Adrenal gland (tissue), 12 donors: ENCODE measurements around the gene MAP4. TPM values are rescaled to one million over a fixed set of nuclear protein-coding genes. Genes with fewer than 3 reads are reported as not detected.

Experiments
- DNase-seq, 7 donors: peaks; one replicate each; pipeline ENCODE4 v3.0.0-alpha.2; 2019 to 2020
- H3K27ac ChIP-seq, 5 donors: fragments of 200-600 bp; sonication (generic) in 4 of 5; 1 replicate in 3 of 5; 2 replicates in 2 of 5; pipeline versions ENCODE4 v1.5.1 to v1.8.0; 2016 to 2020; ENCODE audit warnings: mild to moderate bottlenecking in 1 of 5
- H3K27me3 ChIP-seq: fragments of 200-600 bp; 2 replicates; pipeline ENCODE4 v1.8.0; 2021
- H3K36me3 ChIP-seq, 2 donors: fragments of 200-600 bp; replicated peaks in 1 of 2; 1 replicate in 1 of 2; 2 replicates in 1 of 2; pipeline versions ENCODE4 v1.5.1 to v1.8.0; 2018 to 2022
- H3K4me1 ChIP-seq, 2 donors: fragments of 200-600 bp; replicated peaks in 1 of 2; 1 replicate in 1 of 2; 2 replicates in 1 of 2; pipeline versions ENCODE4 v1.5.1 to v1.8.0; 2018 to 2021
- H3K4me3 ChIP-seq, 4 donors: fragments of 200-600 bp; sonication (generic) in 3 of 4; one replicate each; pipeline ENCODE4 v1.5.1; 2016 to 2018
- H3K9me3 ChIP-seq, 3 donors: fragments of 200-600 bp; sonication (generic) in 1 of 3; replicated peaks in 1 of 3; 1 replicate in 2 of 3; 2 replicates in 1 of 3; pipeline versions ENCODE4 v1.5.1 to v1.8.0; 2016 to 2021
- CTCF ChIP-seq, 6 experiments: fragments of 450-650 bp in 4 of 6; fragments of 200-600 bp in 2 of 6; sonication (generic) in 1 of 6; IDR thresholded peaks; 1 replicate in 5 of 6; 2 replicates in 1 of 6; pipeline versions ENCODE4 v1.5.1 to v1.8.0; 2016 to 2021; ENCODE audit warnings: antibody characterized with exemption in 6 of 6, mild to moderate bottlenecking in 2 of 6, moderate library complexity in 1 of 6
- POLR2A ChIP-seq, 2 donors: fragments of 450-650 bp; IDR thresholded peaks; one replicate each; pipeline ENCODE4 v1.6.1; 2017; ENCODE audit warnings: antibody characterized with exemption in 2 of 2, mild to moderate bottlenecking in 2 of 2, moderate library complexity in 1 of 2
- WGBS, 4 donors: extraction: QIAGEN DNeasy Blood & Tissue Kit in 2 of 4; methylation state at CpG; one replicate each; pipeline versions ENCODE4 v1.1.5 to v1.1.7; 2013 to 2017; 5-methylcytosine and 5-hydroxymethylcytosine counted together
- intact Hi-C, 2 donors: fragments of 100-400 bp; cut with DNase I; formaldehyde crosslinking; loops; one replicate each; pipeline versions ENCODE4 v1.14.1 to v1.15.0; 2022 to 2023
- polyA plus RNA-seq, 3 donors: library from polyadenylated mRNA; stranded (reverse); fragments of 200-250 nt in 2 of 3; fragments of 350-450 nt in 1 of 3; fragmentation: Illumina TruSeq in 1 of 3; extraction: RNeasy Lipid Tissue Mini Kit (QIAGEN cat#74804) in 1 of 3; gene quantifications; one replicate each; pipeline ENCODE4 v1.2.3, GENCODE V29; 2013 to 2014
- total RNA-seq, 9 donors: library from RNA; depleted of rRNA in 4 of 9; stranded (reverse); fragments of >200 nt in 4 of 9; fragments of 120-200 nt in 1 of 9; fragmentation: NEBNext Ultra II Directional in 1 of 9; extraction: Animal tissue kit (Norgen Biotek cat#: 25700) in 1 of 9; gene quantifications; one replicate each; pipeline versions ENCODE4 v1.1.0 to v1.2.4, GENCODE V29; 2013 to 2023
- donor health status: healthy with polysubstance abuse.
- donor health status: Bipolar disorder and iron deficiency.
- donor health status: DM: yes; HTN: yes; CAD: no.
- donor health status: DM: no; HTN: no; CAD: no.
- donor health status: DM: no; HTN: no; CAD: no.
- donor health status: DM: yes; HTN: yes; CAD: no.

Gene MAP4
- total and polyA plus RNA-seq, 12 donors = 34.3 to 152 (median 75.7) TPM

- Histone ChIP-seq H3K4me1 (no peaks in the 10 kb centered on the region), H3K27me3 (no peaks in the 10 kb centered on the region), H3K4me3 (no peak overlapping the region), H3K27ac (no peak overlapping the region), H3K36me3 (peaks cover 0 to 70% of the 10 kb centered on the region in 2 donors), H3K9me3 (no peaks in the 10 kb centered on the region)
- DNase-seq = no peak
- TF ChIP-seq POLR2A (IDR thresholded peaks at IDR 0.05) (no peak), CTCF (IDR thresholded peaks at IDR 0.05) (no peak)
- intact Hi-C loops = no loop called here
- 94 to 100% (median 99%) methylated on average over 2 of the region's 2 CpGs for WGBS, 4 donors
Measured at GRCh38 chr3:47871389-47871788, 144.8 kb downstream of the MAP4 start.

- no peaks in the 10 kb centered on the region for H3K9me3 ChIP-seq
- H3K36me3 ChIP-seq = peaks cover 0 to 74% of the 10 kb centered on the region in 2 donors
- no peaks in the 10 kb centered on the region for H3K4me1 ChIP-seq
- no peak overlapping the region for H3K27ac ChIP-seq
- TF ChIP-seq CTCF (IDR thresholded peaks at IDR 0.05) (no peak), POLR2A (IDR thresholded peaks at IDR 0.05) (no peak)
- H3K27me3 ChIP-seq = no peaks in the 10 kb centered on the region
- H3K4me3 ChIP-seq = no peak overlapping the region
- intact Hi-C loops = no loop called here
- 93 to 98% (median 97%) methylated on average over 12 of the region's 12 CpGs for WGBS, 4 donors
- DNase-seq = peak in 1 of 7 donors; percentile 41
Measured at GRCh38 chr3:47870702-47871260, 145.4 kb downstream of the MAP4 start.

GRCh38 chr3:47870156-47870555 is 146.1 kb downstream of the MAP4 start:
- no peak for TF ChIP-seq CTCF (IDR thresholded peaks at IDR 0.05)
- TF ChIP-seq POLR2A (IDR thresholded peaks at IDR 0.05) = no peak
- no peak overlapping the region for H3K27ac ChIP-seq
- H3K9me3 ChIP-seq = no peaks in the 10 kb centered on the region
- no peak overlapping the region for H3K4me3 ChIP-seq
- no peaks in the 10 kb centered on the region for H3K27me3 ChIP-seq
- intact Hi-C loops = no loop called here
- H3K4me1 ChIP-seq = no peaks in the 10 kb centered on the region
- 93 to 100% (median 96%) methylated on average over 3 of the region's 3 CpGs for WGBS, 4 donors
- DNase-seq = peak in 1 of 7 donors; percentile 15
- peaks cover 0 to 74% of the 10 kb centered on the region in 2 donors for H3K36me3 ChIP-seq

GRCh38 chr3:47868306-47868705 is 147.9 kb downstream of the MAP4 start:
- intact Hi-C loops = no loop called here
- no peak for TF ChIP-seq CTCF (IDR thresholded peaks at IDR 0.05)
- no peak for TF ChIP-seq POLR2A (IDR thresholded peaks at IDR 0.05)
- H3K27ac ChIP-seq = no peak overlapping the region
- no peaks in the 10 kb centered on the region for H3K27me3 ChIP-seq
- no peaks in the 10 kb centered on the region for H3K4me1 ChIP-seq
- 93 to 100% (median 97%) methylated on average over 2 of the region's 2 CpGs for WGBS, 4 donors
- H3K4me3 ChIP-seq = no peak overlapping the region
- H3K9me3 ChIP-seq = no peaks in the 10 kb centered on the region
- peaks cover 0 to 76% of the 10 kb centered on the region in 2 donors for H3K36me3 ChIP-seq
- peak in 1 of 7 donors; percentile 24 for DNase-seq
